T-helper 2 cell (primary cell): ENCODE data around the gene WDR11.

Experiments
- DNase-seq, 5 experiments: peaks; one replicate each; pipeline versions ENCODE4 v3.0.0 to v3.0.0-alpha.2; 2012 to 2022
- total RNA-seq, 2 donors: gene quantifications; one replicate each; lab custom pipeline; 2026; lab: John Stamatoyannopoulos, UW

Gene WDR11
- total RNA-seq: 31.2 to 60.3 reads per million in 2 donors

DNA sequence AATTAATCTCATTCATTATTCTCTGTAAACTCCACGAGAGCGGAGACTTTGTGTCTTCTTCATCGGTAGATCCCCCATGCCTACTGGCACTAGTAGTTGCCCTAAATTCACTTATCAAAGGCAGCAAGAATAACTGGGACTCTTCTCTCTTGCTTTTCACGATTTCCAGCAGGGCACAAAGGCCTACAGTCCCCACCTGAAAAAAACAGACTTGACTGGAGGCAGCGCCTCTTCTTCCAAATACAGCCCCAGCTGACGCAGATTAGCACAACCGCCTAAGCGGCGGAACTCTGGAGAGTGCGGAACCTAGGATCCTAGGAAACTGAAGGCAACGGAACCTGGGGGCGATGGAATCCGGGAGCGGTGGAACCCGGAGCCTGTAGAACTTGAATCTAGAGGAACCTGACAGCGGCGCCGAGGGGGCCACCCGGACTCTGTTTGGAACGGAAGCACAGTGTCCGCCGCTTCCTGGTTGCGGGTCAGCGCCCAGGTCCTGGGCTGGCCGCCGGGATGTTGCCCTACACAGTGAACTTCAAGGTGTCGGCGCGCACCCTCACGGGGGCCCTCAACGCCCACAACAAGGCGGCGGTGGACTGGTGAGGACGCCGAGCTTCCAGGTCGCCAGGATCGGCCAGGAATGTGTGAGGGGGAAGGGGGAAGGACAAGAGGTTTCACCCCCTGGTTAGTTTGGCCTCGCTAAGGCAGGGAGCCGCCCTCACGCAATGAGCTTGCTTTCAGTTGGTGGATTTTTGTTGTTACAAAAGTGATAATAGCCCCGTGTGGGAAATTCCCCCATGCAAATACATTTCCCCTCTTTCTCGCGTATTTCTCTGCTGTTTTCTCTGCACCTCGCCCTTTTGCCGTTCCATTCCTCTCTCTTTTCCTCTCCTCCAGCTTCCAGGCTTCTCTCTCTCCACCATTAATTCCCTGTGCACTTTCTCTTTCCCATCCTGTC is at the start of gene WDR11:
Gene WDR11 (plus strand): TSS at position 452 of the 955 bp plus-strand sequence. CDS start 59 bp downstream, at position 511.
- peak; percentile 22 to 82 (median 55) for DNase-seq

- DNase-seq: no peak
Measured at GRCh38 chr10:120802935-120803334, 48.2 kb upstream of the WDR11 start.

DNA sequence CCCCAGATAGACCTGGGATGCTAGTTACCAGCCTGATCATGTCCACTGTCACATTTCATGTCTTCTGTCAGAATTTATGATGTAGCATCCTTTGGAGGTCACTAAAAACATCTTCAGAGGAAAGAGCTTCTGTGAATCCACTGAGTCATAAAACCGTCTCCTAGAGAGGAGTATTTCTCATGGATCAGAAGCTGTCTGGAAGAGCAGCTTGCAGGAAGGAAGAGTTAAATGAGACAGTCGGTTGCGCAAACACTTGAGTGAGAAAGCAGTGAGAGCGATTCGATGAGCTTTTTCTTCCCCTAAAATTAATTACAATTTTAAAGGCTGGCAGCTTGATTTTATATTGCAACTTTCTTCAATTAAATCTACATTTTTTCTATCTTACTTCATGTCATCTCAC is 47.2 kb upstream of the WDR11 start:
- DNase-seq: no peak

DNA sequence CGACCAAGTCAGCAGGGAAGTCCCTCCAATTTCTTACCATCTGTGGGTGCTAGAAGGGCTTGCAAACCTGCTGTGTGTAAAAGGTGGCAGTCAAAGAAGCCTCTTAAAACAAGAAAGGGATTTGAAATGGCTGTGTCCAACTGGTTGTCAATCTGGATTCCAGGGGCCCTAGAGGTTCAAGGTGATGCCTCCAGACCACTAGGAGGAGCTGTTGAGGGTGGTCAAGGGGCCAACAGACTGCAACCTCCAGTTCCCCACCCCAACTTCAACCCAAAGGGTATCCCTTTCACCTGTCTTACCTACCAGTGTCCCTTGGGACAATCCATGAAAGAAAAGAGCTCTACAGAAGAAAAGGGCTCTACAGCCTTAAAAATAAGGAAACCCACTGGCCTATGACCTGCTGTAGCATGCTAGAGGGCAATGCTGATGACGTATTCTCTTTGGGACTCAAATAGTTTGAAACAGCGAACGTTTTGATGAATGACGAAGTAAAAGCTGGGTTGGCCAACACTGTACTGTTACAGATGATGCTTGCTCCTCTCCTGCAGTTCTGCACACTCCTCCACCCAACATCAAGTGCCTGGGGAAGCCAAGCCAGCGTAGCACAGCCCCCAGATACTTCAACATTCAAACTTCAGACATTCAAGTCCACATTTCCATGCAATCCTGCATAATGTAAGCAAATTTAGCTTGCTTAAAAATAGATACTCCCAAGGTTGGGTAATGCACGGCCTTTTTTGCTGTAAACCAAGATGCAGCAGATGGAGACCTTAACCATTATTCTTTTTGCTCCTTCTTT is 45.9 kb upstream of the WDR11 start:
- no peak for DNase-seq

- no peak for DNase-seq
Measured at GRCh38 chr10:120806081-120806480, 45.1 kb upstream of the WDR11 start.

DNA sequence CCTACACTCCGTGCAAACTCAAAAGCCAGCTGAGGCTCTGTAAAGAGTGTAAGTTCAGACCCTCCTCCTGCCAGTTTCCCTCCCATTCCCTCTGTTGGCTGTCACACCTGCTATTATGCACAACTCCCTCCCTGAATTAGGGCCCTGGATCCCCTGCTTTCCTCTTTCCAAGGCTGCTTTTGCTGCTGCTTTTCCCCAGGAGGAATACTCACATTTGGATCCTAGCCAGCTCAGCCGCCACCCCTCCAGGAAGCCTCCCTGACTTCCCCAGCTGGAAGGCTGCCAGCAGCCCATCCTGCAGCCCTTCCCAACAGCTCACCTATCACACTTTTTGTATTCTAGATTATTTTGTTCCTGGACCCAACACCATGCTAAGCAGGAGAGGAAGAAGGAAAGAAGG is 40.9 kb upstream of the WDR11 start:
- DNase-seq: no peak

GRCh38 chr10:120813085-120813484 is 38.1 kb upstream of the WDR11 start:
- no peak for DNase-seq

DNA sequence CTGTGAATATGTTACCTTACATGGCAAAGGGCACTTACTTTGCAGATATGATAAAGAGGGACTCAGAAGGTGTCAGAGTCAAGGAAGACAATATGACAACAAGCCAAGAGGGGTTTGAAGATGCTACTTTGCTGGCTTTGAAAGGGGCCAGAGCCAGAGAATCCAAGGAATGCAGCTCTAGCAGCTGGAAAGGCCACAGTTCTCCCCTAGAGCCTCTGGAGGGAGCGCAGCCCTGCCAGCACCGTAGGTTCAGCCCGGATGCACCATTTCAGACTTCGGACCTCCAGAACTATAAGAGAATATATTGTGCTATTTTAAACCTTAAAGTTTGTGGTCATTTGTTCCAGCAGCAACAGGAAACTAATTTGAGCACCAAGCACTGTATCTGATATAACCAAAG is 32.9 kb upstream of the WDR11 start:
- no peak for DNase-seq

GRCh38 chr10:120819366-120819765 is 31.8 kb upstream of the WDR11 start:
- DNase-seq: no peak

GRCh38 chr10:120823266-120823665 is 27.9 kb upstream of the WDR11 start:
- DNase-seq: no peak

GRCh38 chr10:120824881-120825309 is 26.3 kb upstream of the WDR11 start:
- peak in 1 of 5 experiments; percentile 22 for DNase-seq

DNA sequence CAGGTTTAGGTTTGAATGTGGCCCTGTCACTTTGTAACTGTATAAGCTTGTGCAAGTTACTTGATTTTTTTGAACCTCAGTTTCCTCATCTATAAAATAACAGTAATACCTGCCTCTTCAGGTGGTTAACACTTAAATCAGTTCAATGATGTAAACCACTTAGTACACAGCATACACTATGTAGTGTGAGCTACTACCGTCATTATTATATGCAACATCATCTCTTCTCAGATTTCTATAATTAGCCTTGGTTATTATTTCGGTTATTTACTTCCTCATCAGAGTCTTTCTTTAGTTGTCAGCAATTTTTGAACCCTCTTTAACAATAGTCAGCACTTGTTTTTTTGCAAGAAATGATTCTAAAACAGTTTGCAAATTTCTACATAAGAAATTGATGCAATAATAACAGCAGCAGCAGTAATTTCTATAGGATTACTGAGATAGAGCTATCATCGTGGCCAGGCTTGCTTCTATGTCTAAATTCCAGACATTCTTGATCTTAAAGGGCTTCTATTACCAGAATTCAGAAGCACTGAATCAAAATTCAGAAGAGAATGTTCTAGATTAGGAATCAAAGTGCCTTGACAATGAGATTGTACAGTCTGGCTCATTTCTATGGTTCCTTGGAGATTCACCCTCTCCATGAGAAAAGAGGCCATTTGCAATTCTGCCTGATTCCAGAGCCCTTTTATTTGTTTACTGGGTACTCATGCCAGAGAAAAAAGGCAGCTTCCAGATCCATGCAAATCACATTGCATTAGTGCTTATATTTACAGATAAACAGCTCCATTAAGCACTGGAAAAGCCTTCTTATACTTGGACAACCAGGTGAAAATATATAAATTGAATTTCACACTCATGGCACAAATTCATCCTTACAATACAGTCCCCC is 25.0 kb upstream of the WDR11 start:
- no peak for DNase-seq

GRCh38 chr10:120827251-120827875 is 23.8 kb upstream of the WDR11 start:
- no peak for DNase-seq

- DNase-seq: no peak
Measured at GRCh38 chr10:120828763-120829319, 22.3 kb upstream of the WDR11 start.

GRCh38 chr10:120832106-120832505 is 19.1 kb upstream of the WDR11 start:
- no peak for DNase-seq

DNA sequence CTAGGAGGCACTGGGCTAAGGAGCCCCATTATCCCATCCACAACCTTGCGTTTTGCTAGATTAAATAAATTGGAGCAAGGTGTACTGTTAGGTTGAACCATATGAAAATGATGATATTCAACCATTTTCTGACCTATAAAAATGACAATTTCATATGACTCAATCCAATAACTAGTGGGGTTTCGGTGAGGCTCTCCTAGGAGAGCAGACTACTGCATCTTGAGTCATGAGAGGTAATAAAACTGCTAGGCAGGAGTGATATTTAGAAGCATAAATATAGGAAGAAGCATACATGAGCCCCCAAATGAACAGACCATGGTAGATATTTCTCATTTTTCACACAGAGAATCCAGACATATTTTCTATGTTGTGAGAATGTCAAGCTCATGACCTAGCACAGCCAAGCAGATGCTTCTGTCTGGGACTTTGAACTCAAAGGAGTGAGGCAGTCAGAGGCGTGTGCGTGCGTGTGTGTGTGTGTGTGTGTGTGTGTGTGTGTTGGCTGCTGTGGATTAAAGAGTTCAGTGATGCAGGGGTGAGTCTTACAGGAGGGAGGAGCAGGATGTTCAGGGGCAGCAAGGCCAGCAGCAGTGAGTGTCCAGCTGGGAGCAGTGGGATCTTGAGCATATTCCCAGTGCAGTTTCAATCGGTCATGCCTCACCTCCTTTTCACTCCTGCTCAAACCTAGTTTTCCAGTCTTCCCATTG is 17.8 kb upstream of the WDR11 start:
- peak in 1 of 5 experiments; percentile 8 for DNase-seq

- no peak for DNase-seq
Measured at GRCh38 chr10:120835603-120836002, 15.6 kb upstream of the WDR11 start.

- DNase-seq: no peak
Measured at GRCh38 chr10:120838941-120839340, 12.2 kb upstream of the WDR11 start.

- no peak for DNase-seq
Measured at GRCh38 chr10:120841522-120842189, 9.5 kb upstream of the WDR11 start.

GRCh38 chr10:120854388-120854787 is 3.2 kb downstream of the WDR11 start:
- DNase-seq: no peak
